ENCODE measurements around the gene UMODL1. TPM values are rescaled to one million over a fixed set of nuclear protein-coding genes. Genes with fewer than 3 reads are reported as not detected.

The UMODL1 gene
- total RNA-seq, 1 donor from 2014 or later, result not detected

- no peak for DNase-seq (ENCODE audit: low spot score in 2 of 2, unreplicated experiment in 2 of 2)
- no peak for TF ChIP-seq CTCF (IDR thresholded peaks at IDR 0.05; ENCODE audit: unreplicated experiment)
- Mint-ChIP-seq H3K4me3 (no peak overlapping the region), H3K27ac (peak overlapping the region; percentile 21), H3K9me3 (peaks cover 4% of the 10 kb centered on the region), H3K4me1 (peaks cover 4% of the 10 kb centered on the region), H3K36me3 (peaks cover 2% of the 10 kb centered on the region), H3K27me3 (ENCODE audit: low read depth) (no peaks in the 10 kb centered on the region)
These were observed 26.8 kb downstream of the UMODL1 start for GRCh38 chr21:42097860-42098454.

- H3K27me3 Mint-ChIP-seq (ENCODE audit: low read depth), result peaks cover 2% of the 10 kb centered on the region
- H3K9me3 Mint-ChIP-seq, result peaks cover 4% of the 10 kb centered on the region
- TF ChIP-seq CTCF (IDR thresholded peaks at IDR 0.05; ENCODE audit: unreplicated experiment), result no peak
- peaks cover 4% of the 10 kb centered on the region for H3K4me1 Mint-ChIP-seq
- H3K27ac Mint-ChIP-seq, result no peak overlapping the region
- no peak overlapping the region for H3K4me3 Mint-ChIP-seq
- DNase-seq (ENCODE audit: low spot score in 2 of 2, unreplicated experiment in 2 of 2), result no peak
- peaks cover 2% of the 10 kb centered on the region for H3K36me3 Mint-ChIP-seq
These were observed 27.9 kb downstream of the UMODL1 start for GRCh38 chr21:42098957-42099505.

- TF ChIP-seq CTCF (IDR thresholded peaks at IDR 0.05; ENCODE audit: unreplicated experiment), result no peak
- H3K36me3 Mint-ChIP-seq, result no peaks in the 10 kb centered on the region
- H3K27me3 Mint-ChIP-seq (ENCODE audit: low read depth), result peaks cover 2% of the 10 kb centered on the region
- H3K9me3 Mint-ChIP-seq, result no peaks in the 10 kb centered on the region
- H3K4me3 Mint-ChIP-seq, result no peak overlapping the region
- no peak for DNase-seq (ENCODE audit: low spot score in 2 of 2, unreplicated experiment in 2 of 2)
- H3K4me1 Mint-ChIP-seq, result peaks cover 4% of the 10 kb centered on the region
- no peak overlapping the region for H3K27ac Mint-ChIP-seq
These were observed 30.1 kb downstream of the UMODL1 start for GRCh38 chr21:42101246-42101645.

GRCh38 chr21:42102076-42102475 lies 31.0 kb downstream of the UMODL1 start:
- TF ChIP-seq CTCF (IDR thresholded peaks at IDR 0.05; ENCODE audit: unreplicated experiment), result no peak
- DNase-seq (ENCODE audit: low spot score in 2 of 2, unreplicated experiment in 2 of 2), result no peak
- Mint-ChIP-seq H3K9me3 (no peaks in the 10 kb centered on the region), H3K27me3 (ENCODE audit: low read depth) (peaks cover 2% of the 10 kb centered on the region), H3K36me3 (no peaks in the 10 kb centered on the region), H3K27ac (no peak overlapping the region), H3K4me1 (peaks cover 4% of the 10 kb centered on the region), H3K4me3 (no peak overlapping the region)

- Mint-ChIP-seq H3K36me3 (no peaks in the 10 kb centered on the region), H3K27ac (no peak overlapping the region), H3K4me1 (peaks cover 4% of the 10 kb centered on the region), H3K9me3 (no peaks in the 10 kb centered on the region), H3K4me3 (no peak overlapping the region), H3K27me3 (ENCODE audit: low read depth) (peaks cover 2% of the 10 kb centered on the region)
- no peak for DNase-seq (ENCODE audit: low spot score in 2 of 2, unreplicated experiment in 2 of 2)
- TF ChIP-seq CTCF (IDR thresholded peaks at IDR 0.05; ENCODE audit: unreplicated experiment), result no peak
These were observed 31.4 kb downstream of the UMODL1 start for GRCh38 chr21:42102526-42102925.
